ENCODE data around the gene CA12.

DNA sequence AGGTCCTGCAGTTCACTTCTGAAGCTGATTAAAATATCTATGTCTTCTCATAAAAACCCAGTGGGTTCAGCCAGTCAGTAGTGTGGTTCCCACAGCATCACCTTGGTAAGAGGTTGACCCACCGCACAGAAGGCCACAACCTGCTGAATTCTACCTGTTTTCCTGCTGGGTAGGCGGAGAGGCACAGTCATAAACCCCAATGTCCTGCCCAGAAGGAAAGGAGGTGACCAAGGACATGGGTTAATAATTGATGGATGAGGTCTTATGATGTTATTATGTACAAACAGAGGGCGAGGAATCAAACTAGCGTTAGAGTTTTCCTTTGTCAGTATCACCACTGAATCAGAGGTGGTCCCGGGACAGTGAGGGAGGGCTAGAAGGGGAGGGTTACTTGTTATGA lies 27.8 kb downstream of the CA12 start:
- TF ChIP-seq, protein P1, sequence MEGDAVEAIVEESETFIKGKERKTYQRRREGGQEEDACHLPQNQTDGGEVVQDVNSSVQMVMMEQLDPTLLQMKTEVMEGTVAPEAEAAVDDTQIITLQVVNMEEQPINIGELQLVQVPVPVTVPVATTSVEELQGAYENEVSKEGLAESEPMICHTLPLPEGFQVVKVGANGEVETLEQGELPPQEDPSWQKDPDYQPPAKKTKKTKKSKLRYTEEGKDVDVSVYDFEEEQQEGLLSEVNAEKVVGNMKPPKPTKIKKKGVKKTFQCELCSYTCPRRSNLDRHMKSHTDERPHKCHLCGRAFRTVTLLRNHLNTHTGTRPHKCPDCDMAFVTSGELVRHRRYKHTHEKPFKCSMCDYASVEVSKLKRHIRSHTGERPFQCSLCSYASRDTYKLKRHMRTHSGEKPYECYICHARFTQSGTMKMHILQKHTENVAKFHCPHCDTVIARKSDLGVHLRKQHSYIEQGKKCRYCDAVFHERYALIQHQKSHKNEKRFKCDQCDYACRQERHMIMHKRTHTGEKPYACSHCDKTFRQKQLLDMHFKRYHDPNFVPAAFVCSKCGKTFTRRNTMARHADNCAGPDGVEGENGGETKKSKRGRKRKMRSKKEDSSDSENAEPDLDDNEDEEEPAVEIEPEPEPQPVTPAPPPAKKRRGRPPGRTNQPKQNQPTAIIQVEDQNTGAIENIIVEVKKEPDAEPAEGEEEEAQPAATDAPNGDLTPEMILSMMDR (IDR thresholded peaks at IDR 0.05) = no peak
- TF ChIP-seq CREB1 (CRISPR knock-in tag; IDR thresholded peaks at IDR 0.05) (no peak), TEAD1 (CRISPR knock-in tag; IDR thresholded peaks at IDR 0.05) (no peak), PRRX2 (CRISPR knock-in tag; IDR thresholded peaks at IDR 0.05) (no peak), FOXP1 (CRISPR knock-in tag; IDR thresholded peaks at IDR 0.05; ENCODE audit: borderline replicate concordance) (no peak)
